ENCODE data around the gene POMGNT1. TPM values are rescaled to one million over a fixed set of nuclear protein-coding genes. Genes with fewer than 3 reads are reported as not detected.

Gene POMGNT1
- total RNA-seq, 1 donor from 2014 or later: 20.6 TPM

DNA sequence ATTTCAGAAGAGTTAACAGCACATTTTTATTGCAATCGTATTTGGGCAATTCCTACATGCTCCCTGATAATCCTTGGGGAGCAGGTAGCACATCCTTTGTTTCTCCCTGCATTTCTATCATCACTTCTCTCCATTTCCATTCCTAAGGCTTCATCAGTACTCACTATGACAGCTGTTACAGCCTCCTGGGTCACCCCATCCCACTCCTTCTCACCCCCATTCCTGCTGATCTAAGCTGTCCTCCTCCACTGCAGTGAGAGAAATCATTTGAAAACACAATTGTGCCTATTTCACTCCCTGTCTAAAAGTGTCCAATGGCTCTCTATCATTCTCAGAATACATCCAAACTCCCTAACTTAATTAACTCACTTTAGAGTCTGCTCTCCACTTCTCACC, 40.3 kb downstream of the POMGNT1 start:
- no peak for DNase-seq

DNA sequence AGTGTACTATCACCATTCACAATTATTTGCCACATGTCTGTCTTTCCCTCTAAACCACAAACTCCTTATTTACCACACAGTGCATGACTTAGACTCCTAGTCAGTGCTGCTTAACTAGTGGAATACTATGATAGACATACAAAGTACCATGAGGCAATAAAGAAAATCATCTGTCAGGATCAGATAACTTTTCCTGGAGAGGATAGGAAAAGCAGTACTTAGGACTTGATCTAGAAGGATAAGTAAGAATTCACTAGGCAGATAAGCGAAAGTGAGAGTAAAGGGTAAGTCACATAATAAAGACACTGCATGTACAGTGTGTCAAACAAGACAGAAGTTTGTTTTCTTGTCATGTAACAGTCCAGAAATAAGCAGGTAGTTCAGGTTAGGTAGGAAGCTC, 44.5 kb downstream of the POMGNT1 start:
- no peak for DNase-seq

DNA sequence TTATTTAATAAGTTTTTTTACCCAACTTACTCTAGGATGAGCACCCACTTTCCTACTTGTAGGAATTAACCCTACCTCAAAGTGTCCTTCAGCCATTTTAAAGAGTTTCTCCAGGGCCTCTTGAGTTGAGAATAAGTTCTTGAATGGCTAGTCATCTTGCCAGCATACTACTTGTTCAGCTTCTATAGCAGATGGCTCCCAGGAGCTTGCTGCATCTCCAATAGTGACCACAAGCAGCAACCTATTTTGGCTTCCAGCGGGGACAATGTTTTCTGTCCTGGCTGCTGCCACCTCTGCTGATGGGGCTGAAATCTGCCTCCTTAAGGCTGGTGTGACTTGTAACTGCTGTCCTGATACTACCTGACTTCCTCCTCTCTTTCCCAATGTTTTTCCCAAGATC, 45.0 kb downstream of the POMGNT1 start:
- no peak for DNase-seq

DNA sequence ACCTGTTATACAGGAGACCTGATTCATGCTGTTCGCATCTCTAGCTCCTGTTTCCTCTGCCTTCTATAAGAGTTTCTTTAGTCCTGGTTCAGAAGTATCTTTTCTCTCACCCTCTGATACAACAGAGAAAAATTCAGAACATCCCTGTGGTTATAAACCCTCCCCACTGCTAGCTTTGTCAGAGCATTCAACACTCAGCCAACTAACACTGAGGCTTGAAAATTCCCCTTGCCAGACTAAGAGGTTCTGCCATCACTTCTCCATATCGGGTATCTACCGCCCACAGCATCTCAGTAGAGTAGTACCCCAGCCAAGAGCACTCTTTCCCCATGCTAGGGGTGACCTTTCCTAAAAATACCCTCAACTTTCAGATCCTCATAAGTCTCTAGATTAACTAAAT, 46.2 kb downstream of the POMGNT1 start:
- DNase-seq: no peak

DNA sequence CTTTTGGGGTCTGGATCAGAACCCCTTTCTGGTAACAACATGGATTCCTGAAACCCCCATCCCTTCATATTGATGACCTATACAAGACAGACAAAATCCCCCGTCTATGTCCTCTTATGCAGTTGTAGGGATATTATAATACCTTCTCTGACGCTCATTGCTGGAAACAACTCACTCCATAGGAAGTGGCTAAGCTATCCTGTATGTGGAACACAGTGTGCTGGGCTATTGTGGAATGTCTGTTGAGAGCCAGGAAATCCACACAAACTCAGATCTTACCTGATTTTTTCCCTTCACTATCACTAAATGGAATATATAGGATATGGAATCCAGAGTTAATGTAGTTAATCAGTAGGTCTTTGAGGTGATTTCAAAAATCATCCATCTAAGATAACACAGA, 48.1 kb downstream of the POMGNT1 start:
- no peak for DNase-seq

DNA sequence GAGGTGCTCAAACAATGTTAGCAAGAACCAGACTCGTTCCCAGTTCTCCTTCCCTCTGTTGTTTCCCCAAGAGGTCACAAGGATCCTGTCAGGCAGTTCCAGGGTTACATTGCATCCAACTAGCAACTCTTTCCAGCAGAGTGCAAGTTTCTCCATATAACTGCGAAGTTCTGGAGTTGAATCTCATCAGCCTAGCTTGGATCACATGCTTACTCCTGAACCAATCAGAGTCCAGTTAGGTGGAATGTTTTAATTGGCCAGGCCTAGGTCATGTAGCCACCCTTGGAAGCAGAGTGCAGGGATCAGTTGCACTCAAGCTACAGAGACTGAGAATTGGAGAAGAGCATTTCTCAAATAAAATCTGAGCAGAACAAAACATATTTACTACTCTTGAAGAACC, 49.9 kb downstream of the POMGNT1 start:
- DNase-seq: no peak

Small RNA genes lying within 50 kb of the gene (small RNA-seq; reads per million reads assigned to genes)
- not detected for gene AL672043.1 (ENCODE audit: low replicate concordance)

Other genes starting within 250 kb of the POMGNT1 start
- gene PIK3R3, start 65.8 kb downstream of the POMGNT1 start, total RNA-seq: 5.5 TPM
- gene TSPAN1, start 23.3 kb downstream of the POMGNT1 start, total RNA-seq: 0.39 TPM
- gene P3R3URF, start 21.9 kb downstream of the POMGNT1 start, total RNA-seq: not detected
- 2.3 TPM for gene LURAP1, start 4.9 kb upstream of the POMGNT1 start, total RNA-seq
- 4.6 TPM for gene RAD54L, start 49.3 kb upstream of the POMGNT1 start, total RNA-seq
- 48.4 TPM for gene LRRC41, start 105.2 kb upstream of the POMGNT1 start, total RNA-seq
- 353 TPM for gene UQCRH, start 105.3 kb upstream of the POMGNT1 start, total RNA-seq
- 14.2 TPM for gene NSUN4, start 142.4 kb upstream of the POMGNT1 start, total RNA-seq
- gene FAAH, start 195.9 kb upstream of the POMGNT1 start, total RNA-seq: 11.2 TPM

All from skin of body (tissue), 3 donors.